HepG2 (cell line): ENCODE results near the gene KRTAP12-3. TPM values are rescaled to one million over a fixed set of nuclear protein-coding genes. Genes with fewer than 3 reads are reported as not detected.
"Not testable (repeated sequence)": the region's sequence is repeated elsewhere in the genome, so short reads cannot be mapped to it uniquely, and the experiment has no call there.

Experiments used
- ATAC-seq: fragments of 200-7000 bp; cut with Tn5 transposase; 3 replicates; pipeline ENCODE4 v1.9.1; 2020; ENCODE audit warnings: mild to moderate bottlenecking, moderate library complexity
- BruUV-seq: library from RNA; stranded (reverse); fragments of 400-500 nt; replicated peaks from 2 replicates; lab custom pipeline; 2021; lab: Mats Ljungman, UMichigan
- CTCF ChIA-PET: fragments of 300-600 bp; formaldehyde crosslinking; extraction: SDS; loops from one replicate; lab custom pipeline; 2021; ENCODE audit warnings: low total read pairs, inconsistent platforms, low intra/inter-chr PET ratio; lab: Yijun Ruan, JAX
- POLR2A ChIA-PET: fragments of 350-600 bp; sonication (Branson Sonifier 250); formaldehyde crosslinking; loops from one replicate; lab custom pipeline; 2020; ENCODE audit warnings: antibody characterized with exemption, inconsistent platforms; lab: Yijun Ruan, JAX
- DNase-seq: peaks from one replicate; pipeline ENCODE4 v3.0.0-alpha.2; 2015; ENCODE audit warnings: low spot score
- FAIRE-seq: peaks from 3 replicates; lab custom pipeline; 2011; peaks lifted over from hg19 to GRCh38; lab: Jason Lieb, UNC
- H2AFZ ChIP-seq: one replicate; pipeline ENCODE4 v1.6.1; 2011; ENCODE audit warnings: low read length, inconsistent platforms
- H3K27ac ChIP-seq: fragments of 300-600 bp; 3 replicates; pipeline ENCODE4 v1.8.0; 2011; ENCODE audit warnings: mixed run types, mild to moderate bottlenecking, mixed read lengths, low read length, inconsistent platforms; ENCODE audit not compliant: insufficient read depth; ENCODE audit errors: extremely low read length
- H3K27me3 ChIP-seq, 2 experiments: fragments of 200-600 bp in 1 of 2; 2 replicates in 1 of 2; 3 replicates in 1 of 2; pipeline versions ENCODE4 v1.6.0 to v1.8.0; 2011; ENCODE audit warnings: low read length in 2 of 2, mild to moderate bottlenecking in 2 of 2, moderate library complexity in 2 of 2, inconsistent platforms in 1 of 2; ENCODE audit not compliant: insufficient read depth in 2 of 2, control insufficient read depth in 1 of 2
- H3K36me3 ChIP-seq, 2 experiments: fragments of 200-600 bp in 1 of 2; replicated peaks in 1 of 2; 2 replicates in 1 of 2; 3 replicates in 1 of 2; pipeline versions ENCODE4 v1.5.1 to v1.8.0; 2011; ENCODE audit warnings: low read length in 2 of 2, inconsistent platforms in 1 of 2; ENCODE audit not compliant: insufficient read depth in 2 of 2, control insufficient read depth in 1 of 2
- H3K4me1 ChIP-seq: 2 replicates; pipeline ENCODE4 v1.5.1; 2012; ENCODE audit warnings: low read length, inconsistent platforms; ENCODE audit not compliant: insufficient read depth
- H3K4me2 ChIP-seq: 2 replicates; pipeline ENCODE4 v1.6.0; 2011; ENCODE audit warnings: low read depth, low read length, inconsistent platforms
- H3K4me3 ChIP-seq, 3 experiments: fragments of 200-600 bp in 1 of 3; sonication (generic), shearing (Covaris generic) in 1 of 3; replicated peaks in 1 of 3; 2 replicates each; pipeline ENCODE4 v1.5.1; 2011 to 2016; ENCODE audit warnings: low read length in 3 of 3, inconsistent platforms in 2 of 3, low read depth in 2 of 3, mild to moderate bottlenecking in 2 of 3, control low read depth in 1 of 3, mixed read lengths in 1 of 3; ENCODE audit not compliant: insufficient read depth in 1 of 3
- H3K79me2 ChIP-seq: one replicate; pipeline ENCODE4 v1.6.1; 2011; ENCODE audit warnings: low read length, inconsistent platforms; ENCODE audit not compliant: insufficient read depth
- H3K9ac ChIP-seq: 2 replicates; pipeline ENCODE4 v1.6.0; 2011; ENCODE audit warnings: mild to moderate bottlenecking, low read depth, low read length, inconsistent platforms; ENCODE audit not compliant: insufficient read depth
- H3K9me3 ChIP-seq: 2 replicates; pipeline ENCODE4 v1.5.1; 2012; ENCODE audit warnings: mild to moderate bottlenecking, low read length
- H4K20me1 ChIP-seq: 2 replicates; pipeline ENCODE4 v1.6.0; 2011; ENCODE audit warnings: inconsistent platforms, mild to moderate bottlenecking, low read length, moderate library complexity; ENCODE audit not compliant: insufficient read depth
- ARNT ChIP-seq: fragments of 450-650 bp; IDR thresholded peaks from 2 replicates; pipeline ENCODE4 v1.6.1; 2017
- HOXD1 ChIP-seq: sonication (generic); formaldehyde crosslinking; IDR thresholded peaks from 2 replicates; pipeline ENCODE4 v1.5.0; 2020; ENCODE audit warnings: missing genetic modification reagents
- ZMYM4 ChIP-seq: sonication (generic); formaldehyde crosslinking; IDR thresholded peaks from 2 replicates; pipeline ENCODE4 v1.8.1; 2023; ENCODE audit warnings: mild to moderate bottlenecking, missing genetic modification reagents
- WGBS: methylation state at CpG from one replicate; pipeline ENCODE4 v1.1.6; 2017; ENCODE audit warnings: low lambda C conversion rate; 5-methylcytosine and 5-hydroxymethylcytosine counted together
- in situ Hi-C: cut with HindIII; loops from 2 replicates; pipeline ENCODE4 v1.10.0; 2017; ENCODE audit warnings: low pct_unique_long_range_greater_than_20kb; ENCODE audit not compliant: extremely low pct_ligation_motif_present
- intact Hi-C: fragments of 100-400 bp; cut with micrococcal nuclease; formaldehyde crosslinking; loops from one replicate; pipeline ENCODE4 v1.10.0; 2022; ENCODE audit not compliant: unreplicated experiment
- polyA plus RNA-seq, 8 experiments: library from polyadenylated mRNA; depleted of rRNA in 3 of 8; stranded (reverse) in 7 of 8; unstranded in 1 of 8; fragments of >200 nt; fragmentation: Illumina TruSeq in 4 of 8; extraction: Trizol in 4 of 8; gene quantifications; 2 replicates each; pipeline versions ENCODE4 v1.2.1 to v1.2.3, GENCODE V29; 2011 to 2016; ENCODE audit warnings: low read depth in 4 of 8, missing spikeins in 1 of 8, mixed read lengths in 1 of 8; ENCODE audit not compliant: insufficient read depth in 1 of 8
- total RNA-seq, 5 experiments: library from RNA; depleted of rRNA; stranded (reverse); fragments of >200 nt; fragmentation: Illumina TruSeq; extraction: Trizol; gene quantifications; 2 replicates each; pipeline ENCODE4 v1.2.3, GENCODE V29; 2016; ENCODE audit warnings: low read depth in 1 of 5
- TF ChIP-seq, protein P1 (sequence below): sonication (generic); formaldehyde crosslinking; IDR thresholded peaks from 2 replicates; pipeline ENCODE4 v1.4.0; 2020; ENCODE audit warnings: missing genetic modification reagents, borderline replicate concordance
- TF ChIP-seq, protein P2 (sequence below): sonication (generic); formaldehyde crosslinking; IDR thresholded peaks from 2 replicates; pipeline ENCODE4 v1.5.0; 2020; ENCODE audit warnings: mild to moderate bottlenecking, missing genetic modification reagents

The KRTAP12-3 gene
- total and polyA plus RNA-seq, 2 of the 13 experiments (the other 11 are each of a cell fraction or from before 2014, with no cell fraction given) = not detected

DNA sequence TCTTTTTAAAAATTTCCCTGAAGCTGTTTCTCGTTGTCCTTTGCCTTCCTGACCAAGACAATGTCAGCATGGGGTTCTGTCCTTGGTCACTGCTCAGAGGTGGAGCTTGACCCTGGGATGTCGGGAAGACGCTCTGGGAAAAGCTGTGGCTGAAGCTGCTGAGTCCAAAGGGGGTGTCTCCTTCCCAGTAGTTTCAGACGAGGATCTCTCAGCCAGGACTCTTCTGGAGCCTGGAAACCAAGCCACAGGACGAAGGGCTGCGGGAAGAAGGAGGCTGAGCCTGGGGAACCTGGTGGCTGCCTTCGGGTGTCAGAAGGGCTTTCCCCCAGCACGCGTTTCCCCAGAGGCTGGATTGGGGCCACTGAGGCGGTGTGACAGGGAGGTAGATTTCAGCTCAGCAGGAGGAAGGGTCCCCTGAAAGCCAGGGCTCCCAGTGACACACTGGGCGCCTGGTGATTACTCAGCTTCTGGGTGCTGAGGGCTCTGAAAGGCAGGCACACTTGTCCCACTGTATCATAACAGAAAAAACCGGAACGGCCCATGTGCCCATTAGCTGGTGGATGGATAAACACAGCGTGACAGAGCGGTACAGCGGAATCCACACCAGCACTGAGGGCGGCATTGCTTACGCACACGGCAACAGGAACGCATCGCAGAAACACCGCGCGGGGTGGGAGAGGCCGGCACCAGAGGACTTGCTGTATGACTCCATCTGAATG, 29.3 kb downstream of the KRTAP12-3 start (continued):
- TF ChIP-seq HOXD1 (CRISPR knock-in tag) = no peak
- TF ChIP-seq, protein P1, sequence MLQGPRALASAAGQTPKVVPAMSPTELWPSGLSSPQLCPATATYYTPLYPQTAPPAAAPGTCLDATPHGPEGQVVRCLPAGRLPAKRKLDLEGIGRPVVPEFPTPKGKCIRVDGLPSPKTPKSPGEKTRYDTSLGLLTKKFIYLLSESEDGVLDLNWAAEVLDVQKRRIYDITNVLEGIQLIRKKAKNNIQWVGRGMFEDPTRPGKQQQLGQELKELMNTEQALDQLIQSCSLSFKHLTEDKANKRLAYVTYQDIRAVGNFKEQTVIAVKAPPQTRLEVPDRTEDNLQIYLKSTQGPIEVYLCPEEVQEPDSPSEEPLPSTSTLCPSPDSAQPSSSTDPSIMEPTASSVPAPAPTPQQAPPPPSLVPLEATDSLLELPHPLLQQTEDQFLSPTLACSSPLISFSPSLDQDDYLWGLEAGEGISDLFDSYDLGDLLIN = no peak
- TF ChIP-seq, protein P2, sequence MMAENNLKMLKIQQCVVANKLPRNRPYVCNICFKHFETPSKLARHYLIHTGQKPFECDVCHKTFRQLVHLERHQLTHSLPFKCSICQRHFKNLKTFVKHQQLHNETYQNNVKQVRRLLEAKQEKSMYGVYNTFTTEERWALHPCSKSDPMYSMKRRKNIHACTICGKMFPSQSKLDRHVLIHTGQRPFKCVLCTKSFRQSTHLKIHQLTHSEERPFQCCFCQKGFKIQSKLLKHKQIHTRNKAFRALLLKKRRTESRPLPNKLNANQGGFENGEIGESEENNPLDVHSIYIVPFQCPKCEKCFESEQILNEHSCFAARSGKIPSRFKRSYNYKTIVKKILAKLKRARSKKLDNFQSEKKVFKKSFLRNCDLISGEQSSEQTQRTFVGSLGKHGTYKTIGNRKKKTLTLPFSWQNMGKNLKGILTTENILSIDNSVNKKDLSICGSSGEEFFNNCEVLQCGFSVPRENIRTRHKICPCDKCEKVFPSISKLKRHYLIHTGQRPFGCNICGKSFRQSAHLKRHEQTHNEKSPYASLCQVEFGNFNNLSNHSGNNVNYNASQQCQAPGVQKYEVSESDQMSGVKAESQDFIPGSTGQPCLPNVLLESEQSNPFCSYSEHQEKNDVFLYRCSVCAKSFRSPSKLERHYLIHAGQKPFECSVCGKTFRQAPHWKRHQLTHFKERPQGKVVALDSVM = no peak
- no peak for TF ChIP-seq ARNT

DNA sequence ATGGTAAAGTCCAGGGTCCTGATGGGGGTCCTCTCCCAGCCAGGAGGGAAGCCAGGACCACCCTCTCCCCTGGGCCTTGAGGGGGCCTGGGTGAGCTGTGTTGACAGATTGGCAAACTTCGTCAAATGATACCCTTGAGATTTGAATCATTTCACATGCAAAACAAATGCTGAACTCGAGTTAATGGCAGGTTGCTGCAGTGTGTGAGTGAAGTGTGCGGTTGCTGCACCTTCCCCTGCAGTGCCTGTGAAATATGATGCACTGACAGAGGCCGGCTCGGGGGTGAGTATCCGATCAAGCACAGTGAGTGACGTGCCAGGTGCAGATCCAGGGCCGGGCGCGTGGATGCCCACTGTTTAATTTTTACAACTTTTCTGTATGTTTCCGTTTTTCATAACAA, 29.9 kb downstream of the KRTAP12-3 start:
- BruUV-seq = no TSS peak
- WGBS = 28% methylated on average over 11 of the region's 11 CpGs
- Histone ChIP-seq H3K27ac (no peak overlapping the region), H4K20me1 (no peaks in the 10 kb centered on the region), H3K4me2 (no peak overlapping the region), H3K79me2 (no peaks in the 10 kb centered on the region), H3K27me3 (peaks cover 1 to 28% of the 10 kb centered on the region in 2 experiments; a peak in 4 of 5 replicates), H3K36me3 (no peaks in the 10 kb centered on the region)
- POLR2A ChIA-PET = no interaction called here
- DNase-seq (no peak), FAIRE-seq (no peak)
- CTCF ChIA-PET = no interaction called here
- no peak for TF ChIP-seq ZMYM4 (CRISPR knock-in tag)
- TF ChIP-seq, all 625 proteins: peak for 0
- intact Hi-C loops (no loop called here), in situ Hi-C loops (no loop called here)
- Histone ChIP-seq H3K9ac (no peak overlapping the region), H3K4me1 (no peaks in the 10 kb centered on the region), H3K4me3 (no peak overlapping the region), H2AFZ (no peak overlapping the region), H3K9me3 (peaks cover 2% of the 10 kb centered on the region)
- no peak for ATAC-seq

DNA sequence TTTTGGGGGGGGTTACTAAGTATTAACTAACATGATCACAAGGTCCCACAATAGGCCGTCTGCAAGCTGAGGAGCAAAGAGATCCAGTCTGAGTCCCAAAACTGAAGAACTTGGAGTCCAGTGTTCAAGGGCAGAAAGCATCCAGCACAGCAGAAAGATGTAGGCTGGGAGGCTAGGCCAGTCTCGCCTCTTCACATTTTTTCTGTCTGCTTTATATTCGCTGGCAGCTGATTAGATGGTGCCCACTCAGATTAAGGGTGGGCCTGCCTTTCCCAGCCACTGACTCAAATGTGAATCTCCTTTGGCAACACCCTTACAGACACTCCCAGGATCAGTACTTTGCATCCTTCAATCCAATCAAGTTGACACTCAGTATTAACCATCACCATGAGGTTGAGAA, 32.0 kb downstream of the KRTAP12-3 start:
- H3K79me2 ChIP-seq, FAIRE-seq, H3K4me3 ChIP-seq, POLR2A ChIA-PET, H3K9ac ChIP-seq, H3K36me3 ChIP-seq, H3K27ac ChIP-seq, ATAC-seq, DNase-seq, in situ Hi-C loops, BruUV-seq, H2AFZ ChIP-seq, H3K4me1 ChIP-seq, H4K20me1 ChIP-seq, CTCF ChIA-PET, H3K4me2 ChIP-seq: not testable (repeated sequence)
- peaks cover 1 to 14% of the 10 kb centered on the region in 2 experiments; a peak in 3 of 5 replicates for H3K27me3 ChIP-seq
- peaks cover 16% of the 10 kb centered on the region for H3K9me3 ChIP-seq
- WGBS = 40% methylated on average over 3 of the region's 3 CpGs
- intact Hi-C loops = loop anchor here (10.0 kb wide), 1 partner anchor 55 kb away; the partner anchor contains the start of gene KRTAP10-10
